GM21576 (cell line): ENCODE data around the gene ABLIM1.
"Not testable (repeated sequence)": the region's sequence is repeated elsewhere in the genome, so short reads cannot be mapped to it uniquely, and the experiment has no call there.

Experiments
- ATAC-seq: cut with Tn5 transposase; IDR thresholded peaks from one replicate; pipeline ENCODE4 v1.9.1; 2021; ENCODE audit warnings: mild to moderate bottlenecking, moderate library complexity; ENCODE audit not compliant: unreplicated experiment

The ABLIM1 gene

GRCh38 chr10:114658175-114658574 lies at the start of gene ABLIM1:
TSS of gene ABLIM1 (minus strand) at chr10:114658275. CDS start at chr10:114658200, 75 bp downstream.
- ATAC-seq, result no peak

DNA sequence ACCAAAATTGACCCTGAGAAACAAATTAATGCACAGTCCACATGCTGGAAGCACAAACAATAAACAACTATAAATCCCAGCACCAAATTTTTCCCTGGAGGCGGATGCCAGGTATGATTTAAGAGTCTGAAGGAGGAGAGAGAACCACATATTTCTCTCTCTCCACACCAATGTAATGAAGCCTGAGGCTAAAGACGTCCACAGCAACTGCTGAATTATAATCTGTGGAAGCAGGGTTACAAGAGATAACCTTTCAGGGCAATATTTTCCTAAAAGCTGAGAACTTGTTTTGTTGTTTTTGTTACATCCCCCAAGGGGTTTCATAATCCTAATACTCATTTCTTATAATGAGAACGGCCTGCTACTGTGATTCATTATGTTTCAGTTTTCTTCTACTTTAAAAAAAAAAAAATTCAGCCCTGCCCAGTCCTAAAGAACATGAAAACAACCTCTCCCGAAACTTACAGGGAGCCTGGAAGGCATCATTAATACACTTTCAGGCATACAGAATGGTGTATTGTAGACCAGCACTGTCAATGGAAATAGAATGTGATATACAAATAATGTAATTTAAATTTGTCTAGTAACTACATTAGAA lies 48.5 kb upstream of the ABLIM1 start:
- no peak for ATAC-seq

DNA sequence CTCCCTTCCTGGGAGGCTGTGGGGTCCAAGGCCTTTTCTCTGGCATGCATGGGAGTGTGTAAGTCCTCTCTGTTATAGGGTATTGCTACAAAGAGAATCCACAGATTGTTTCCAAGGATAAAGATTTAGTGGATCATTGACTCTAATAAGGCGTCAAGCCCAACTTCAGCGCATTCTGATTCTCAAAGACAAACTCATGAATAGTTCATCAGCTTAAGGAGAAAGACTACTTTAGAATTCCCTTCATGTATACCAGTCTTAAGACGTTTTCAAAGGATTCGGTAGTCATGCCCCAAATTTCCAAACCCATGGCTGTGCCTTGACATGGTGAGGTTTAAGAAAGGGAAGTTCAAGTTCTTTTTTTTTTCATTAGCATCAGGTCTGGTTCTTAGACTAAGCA lies 46.6 kb upstream of the ABLIM1 start:
- no peak for ATAC-seq

GRCh38 chr10:114703377-114704107 lies 45.5 kb upstream of the ABLIM1 start:
- no peak for ATAC-seq

DNA sequence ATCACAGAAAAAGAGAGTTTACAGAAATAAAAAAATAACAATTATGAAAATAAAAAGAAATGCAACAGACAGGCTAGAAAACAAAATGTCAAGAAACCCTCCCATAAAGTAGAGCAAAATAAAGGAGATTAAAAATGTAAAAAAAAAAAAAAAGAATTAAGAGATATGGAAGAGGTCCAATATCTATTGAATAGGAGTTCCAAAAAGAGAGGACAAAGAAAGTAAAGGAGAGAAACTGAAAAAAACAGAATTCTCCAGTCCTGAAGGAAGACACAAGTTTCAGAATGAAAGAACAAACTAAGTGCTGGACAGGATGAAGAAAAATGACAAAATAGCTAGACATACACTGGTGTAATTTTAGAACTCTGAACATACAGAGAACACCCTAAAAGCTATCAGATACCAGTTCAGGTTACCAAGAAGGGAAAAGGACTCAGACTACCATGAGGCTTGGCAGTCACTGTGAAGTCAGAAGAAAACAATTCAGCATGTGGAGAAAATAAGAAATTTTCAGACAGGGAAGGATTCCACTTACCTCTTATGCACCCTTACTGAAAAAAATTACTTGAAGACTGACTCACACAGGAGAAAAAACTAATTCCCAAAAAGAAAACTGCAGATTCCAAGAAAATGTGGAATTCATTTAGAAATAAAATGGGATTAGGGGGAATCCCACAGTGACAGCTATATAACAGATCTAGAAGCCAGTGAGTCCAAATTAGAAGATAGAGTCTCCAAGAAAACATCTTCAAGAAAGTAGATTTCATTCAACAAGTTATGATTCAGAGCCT lies 40.4 kb upstream of the ABLIM1 start:
- ATAC-seq, result no peak

GRCh38 chr10:114697061-114697598 lies 39.1 kb upstream of the ABLIM1 start:
- no peak for ATAC-seq

- ATAC-seq, result not testable (repeated sequence)
Observed at GRCh38 chr10:114696301-114696700, 38.2 kb upstream of the ABLIM1 start.

DNA sequence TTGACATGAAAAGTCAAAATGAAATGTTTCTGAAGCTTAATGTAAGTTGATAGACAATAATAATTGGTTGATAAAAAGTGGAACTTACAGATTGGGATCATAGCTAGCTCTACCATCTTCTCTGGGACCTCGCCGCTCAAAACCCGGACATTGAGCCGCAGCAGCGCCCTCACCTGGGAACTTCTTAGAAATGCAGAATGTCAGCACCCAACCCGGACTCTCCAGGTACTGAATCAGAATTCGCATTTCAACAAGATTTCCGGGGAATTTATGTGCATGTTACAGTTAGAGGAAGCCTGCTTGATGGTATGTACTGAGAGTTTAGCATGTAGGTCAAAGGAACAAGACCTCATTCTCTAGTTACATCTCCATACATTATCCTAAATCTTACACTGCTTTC lies 36.7 kb upstream of the ABLIM1 start:
- no peak for ATAC-seq

DNA sequence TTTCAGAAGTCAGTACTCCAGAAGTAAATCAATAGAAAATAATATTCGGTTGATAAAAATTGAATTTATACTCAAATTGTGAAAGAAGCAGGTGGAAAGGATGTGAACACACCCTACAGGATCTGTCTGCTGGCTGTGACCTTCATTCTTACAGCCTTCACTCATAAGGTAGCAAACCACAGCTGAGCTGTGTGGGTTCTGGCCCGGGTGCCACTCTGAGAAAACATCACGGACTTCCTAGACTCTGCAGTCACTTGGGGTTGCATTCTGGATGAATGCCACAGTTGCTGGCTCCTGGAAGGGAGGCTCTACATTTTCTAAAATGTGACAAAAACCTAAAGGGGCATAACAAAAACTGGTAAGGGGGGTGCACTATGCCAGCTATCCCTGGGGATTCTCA lies 36.0 kb upstream of the ABLIM1 start:
- no peak for ATAC-seq

DNA sequence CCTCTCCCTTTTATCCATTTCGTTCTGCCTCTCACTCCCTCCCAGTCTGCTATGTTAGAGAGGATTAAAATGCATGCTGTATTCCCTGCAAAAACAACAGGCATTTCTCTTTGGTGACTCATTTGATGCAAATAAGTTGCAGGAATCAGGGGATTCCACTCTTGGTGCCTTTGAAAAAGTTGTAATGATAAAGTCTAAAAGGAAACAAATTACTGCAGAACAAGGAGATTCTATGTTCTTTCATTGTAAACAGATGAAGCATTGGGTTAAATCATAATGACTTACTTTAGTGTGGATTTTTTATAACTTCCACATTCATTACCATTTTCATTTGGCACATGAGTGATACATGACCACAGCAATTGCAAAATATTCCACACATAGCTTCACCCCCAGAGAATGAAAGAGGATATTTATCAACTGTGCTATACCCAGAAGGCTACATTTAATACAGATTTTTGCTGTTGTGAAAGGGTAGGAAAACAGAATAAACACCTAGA lies 33.4 kb upstream of the ABLIM1 start:
- no peak for ATAC-seq

DNA sequence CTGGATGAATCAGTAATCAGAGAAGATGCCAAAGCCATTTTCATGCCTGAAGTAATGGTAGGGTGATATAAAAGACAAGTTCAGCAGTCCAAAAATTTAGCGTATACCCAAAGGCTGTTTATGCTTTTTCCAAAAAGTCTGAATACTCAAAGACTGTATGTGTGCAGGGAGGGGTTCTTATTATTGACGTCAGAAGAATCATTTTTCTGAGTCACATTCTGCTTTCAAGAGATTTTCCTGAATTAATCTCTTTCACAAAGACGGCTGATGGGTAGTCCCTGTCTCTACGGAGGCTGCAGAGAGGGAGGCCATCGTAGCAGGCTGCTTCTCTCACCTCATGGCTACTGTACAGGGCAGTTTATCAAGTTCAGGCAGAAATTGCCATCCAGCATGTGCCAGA lies 30.7 kb upstream of the ABLIM1 start:
- no peak for ATAC-seq

GRCh38 chr10:114687459-114687858 lies 29.4 kb upstream of the ABLIM1 start:
- ATAC-seq, result no peak

GRCh38 chr10:114686013-114686412 lies 27.9 kb upstream of the ABLIM1 start:
- ATAC-seq, result no peak

GRCh38 chr10:114685456-114685855 lies 27.4 kb upstream of the ABLIM1 start:
- ATAC-seq, result no peak

GRCh38 chr10:114684822-114685209 lies 26.7 kb upstream of the ABLIM1 start:
- ATAC-seq, result no peak

- ATAC-seq, result no peak
Observed at GRCh38 chr10:114684084-114684821, 26.2 kb upstream of the ABLIM1 start.

- no peak for ATAC-seq
Observed at GRCh38 chr10:114683593-114683992, 25.5 kb upstream of the ABLIM1 start.

- no peak for ATAC-seq
Observed at GRCh38 chr10:114683162-114683561, 25.1 kb upstream of the ABLIM1 start.

GRCh38 chr10:114682532-114682931 lies 24.5 kb upstream of the ABLIM1 start:
- ATAC-seq, result no peak

- ATAC-seq, result no peak
Observed at GRCh38 chr10:114682121-114682520, 24.0 kb upstream of the ABLIM1 start.

DNA sequence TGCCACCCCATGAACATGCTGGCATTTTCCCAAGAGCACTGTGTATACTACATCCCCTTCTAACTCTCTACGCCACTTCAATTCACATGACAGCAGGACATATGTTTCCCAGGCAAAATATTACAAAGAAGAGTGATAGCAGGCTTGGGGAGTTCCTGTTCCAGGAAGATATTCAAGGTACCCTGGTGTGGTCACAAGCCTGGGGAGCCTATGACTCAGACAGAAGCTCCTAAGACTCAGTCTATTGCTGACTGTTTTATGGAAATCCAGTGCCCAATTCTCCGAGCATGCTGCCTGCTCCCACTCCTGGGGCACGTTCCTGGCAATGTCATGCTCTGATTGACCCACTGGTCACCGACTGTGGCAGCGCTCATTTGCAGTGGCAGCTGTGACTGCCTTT lies 23.5 kb upstream of the ABLIM1 start:
- ATAC-seq, result no peak
